HG02610 (cell line): ENCODE measurements around the gene CNMD.
"Not testable (repeated sequence)": the region's sequence is repeated elsewhere in the genome, so short reads cannot be mapped to it uniquely, and the experiment has no call there.

Experiments used
- ATAC-seq: cut with Tn5 transposase; IDR thresholded peaks from one replicate; pipeline ENCODE4 v1.9.1; 2021; ENCODE audit warnings: mild to moderate bottlenecking, moderate library complexity; ENCODE audit not compliant: unreplicated experiment

Gene CNMD

DNA sequence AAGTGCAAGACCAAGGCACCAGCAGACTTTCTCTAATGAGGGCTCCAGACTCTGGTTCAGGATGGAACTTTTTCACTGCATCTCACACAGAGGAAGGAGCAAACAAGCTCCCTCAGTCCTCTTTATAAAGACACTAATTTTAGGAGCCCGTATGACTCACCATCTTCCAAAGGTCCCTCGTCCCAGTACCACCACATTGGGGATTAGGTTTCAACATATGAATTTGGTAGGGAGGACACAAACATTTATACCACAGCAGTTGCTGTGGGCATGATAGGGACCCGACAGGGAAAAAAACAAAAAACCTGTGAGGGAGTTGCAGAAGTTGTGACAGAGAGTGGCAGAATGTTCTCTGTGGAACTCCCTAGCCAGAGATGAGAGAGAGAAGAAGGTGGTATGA, 6.5 kb upstream of the CNMD start:
- no peak for ATAC-seq

DNA sequence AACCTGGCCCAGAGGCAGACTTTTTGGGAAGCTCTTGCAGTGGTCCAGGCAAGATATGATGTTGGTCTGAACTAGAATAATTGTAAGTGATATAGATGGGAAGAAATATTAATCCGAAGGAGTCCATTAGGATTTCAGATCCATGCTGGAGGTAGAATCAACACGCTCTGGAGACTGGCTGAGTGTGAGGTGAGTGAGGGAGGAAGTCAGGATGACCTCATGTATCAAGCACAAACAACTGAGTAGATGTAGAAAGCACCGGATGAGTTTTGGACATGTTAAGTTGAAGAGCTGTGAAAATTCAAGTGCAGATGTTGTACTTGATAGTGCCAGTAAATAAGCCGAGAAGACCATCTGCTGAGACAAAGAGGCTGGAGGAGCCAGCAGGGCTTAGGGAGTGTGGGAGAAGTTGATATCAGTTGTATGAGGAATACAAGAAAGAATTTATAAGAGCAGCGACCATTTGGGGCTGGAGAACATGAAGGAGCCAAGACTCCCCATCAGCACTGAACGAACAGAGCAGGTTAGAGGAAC, 5.3 kb upstream of the CNMD start:
- no peak for ATAC-seq

DNA sequence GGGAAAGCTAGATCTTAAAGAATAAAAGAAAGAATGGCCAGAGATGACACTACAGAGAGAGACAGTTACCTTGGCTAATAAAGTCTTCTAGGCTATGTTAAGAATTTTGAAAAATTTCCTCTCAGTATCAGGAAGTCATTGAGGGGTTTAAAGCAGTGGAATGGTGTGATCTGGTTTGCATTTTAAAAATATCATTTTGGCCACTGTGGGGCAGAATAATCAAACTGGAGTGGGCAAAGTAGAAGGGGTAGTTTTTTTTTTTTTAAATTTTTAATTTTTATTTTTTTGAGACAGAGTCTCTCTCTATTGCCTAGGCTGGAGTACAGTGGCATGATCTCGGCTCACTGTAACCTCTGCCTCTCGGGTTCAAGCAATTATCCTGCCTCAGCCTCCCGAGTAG, 4.4 kb upstream of the CNMD start:
- ATAC-seq: no peak

DNA sequence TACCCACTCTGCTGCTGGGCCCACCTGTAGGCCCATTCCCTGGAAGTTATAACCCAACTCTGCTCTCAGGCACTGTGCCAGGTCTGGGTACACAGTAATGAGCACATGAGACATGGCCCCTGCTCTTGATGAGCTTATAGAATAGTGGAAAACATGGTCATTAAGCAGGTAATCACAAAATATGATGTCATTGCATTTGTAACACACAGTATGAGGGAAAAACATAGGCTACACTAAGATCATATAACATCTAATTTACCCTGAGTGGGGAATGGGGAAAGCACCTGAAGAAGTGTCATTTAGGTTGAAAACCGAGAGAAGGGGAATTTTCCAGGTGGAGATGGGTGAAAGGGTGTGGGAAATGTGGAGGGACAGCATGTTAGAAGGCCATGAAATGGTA, 3.9 kb upstream of the CNMD start:
- ATAC-seq: no peak

DNA sequence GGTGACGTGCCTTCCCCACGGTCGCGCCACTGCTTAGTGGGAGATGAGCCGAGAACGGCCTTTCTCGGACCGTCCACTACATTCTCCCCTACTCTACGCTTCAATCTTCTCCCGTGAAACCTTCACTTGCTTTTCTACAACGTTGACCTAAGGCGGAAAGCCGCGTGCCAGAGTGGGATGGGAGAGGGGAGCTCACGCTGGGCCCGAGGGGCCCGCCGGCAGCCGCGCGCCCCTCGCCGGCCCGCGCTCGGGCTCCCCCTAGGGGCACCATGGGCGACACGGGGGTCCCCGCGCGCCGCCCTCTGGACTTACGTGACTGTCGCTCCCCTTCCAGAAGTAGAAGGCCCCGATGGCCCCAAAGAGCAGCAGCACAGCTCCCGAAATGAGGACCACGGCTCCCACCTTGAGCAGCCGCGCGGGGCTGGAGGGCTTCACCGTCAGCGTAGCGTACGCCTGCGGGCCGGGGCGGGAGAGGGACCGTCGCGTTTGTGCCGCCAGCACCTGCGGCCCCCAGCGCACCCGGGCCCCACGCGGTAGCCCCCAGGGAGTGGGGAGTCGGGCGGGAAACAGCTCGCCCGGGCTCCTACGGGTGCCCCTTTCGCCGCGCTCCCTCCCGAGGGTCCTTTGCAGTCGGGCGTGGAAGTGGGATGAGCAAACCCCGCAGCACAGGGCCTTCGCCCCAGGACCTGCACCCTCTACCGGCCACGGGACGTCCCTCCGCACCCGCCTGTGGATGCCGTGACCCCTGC, 727 bp downstream of the CNMD start:
- ATAC-seq: no peak

DNA sequence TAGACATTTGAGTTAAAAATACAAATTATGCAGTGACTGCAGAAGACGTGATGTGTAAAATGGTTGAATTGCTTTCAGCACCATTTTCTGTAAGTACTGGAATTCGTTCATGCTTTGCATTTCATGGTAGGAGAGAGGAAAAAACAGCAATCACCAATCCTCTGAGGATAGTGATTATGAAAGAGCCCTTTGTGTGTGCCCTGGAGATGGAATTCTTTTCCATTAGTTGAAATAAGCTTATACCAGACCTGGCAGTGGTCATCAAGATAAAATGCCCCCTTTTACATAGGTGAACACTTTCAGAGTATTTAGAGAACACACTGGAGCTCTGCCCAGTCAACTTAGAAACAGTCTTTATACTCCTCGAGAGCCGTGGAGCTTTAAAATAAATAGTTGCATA, 1.7 kb downstream of the CNMD start:
- no peak for ATAC-seq

DNA sequence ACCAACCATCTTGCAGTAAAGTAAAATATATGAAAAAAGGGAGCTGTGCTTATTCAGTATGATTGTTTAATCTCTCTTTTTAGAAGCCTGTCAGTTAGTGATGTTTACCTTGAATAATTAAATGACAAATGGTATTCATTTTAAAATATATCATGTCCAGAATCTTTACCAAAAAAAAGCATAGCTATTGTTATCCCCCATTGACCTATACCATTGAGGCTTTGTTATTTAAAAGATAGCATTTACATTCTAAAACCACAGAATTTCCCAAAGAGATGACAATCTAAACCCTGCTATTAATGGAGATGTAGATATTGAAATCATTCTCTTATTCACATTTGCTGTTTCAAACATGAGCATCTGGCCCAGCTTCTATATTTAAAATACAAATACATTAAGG, 2.2 kb downstream of the CNMD start:
- ATAC-seq: no peak

DNA sequence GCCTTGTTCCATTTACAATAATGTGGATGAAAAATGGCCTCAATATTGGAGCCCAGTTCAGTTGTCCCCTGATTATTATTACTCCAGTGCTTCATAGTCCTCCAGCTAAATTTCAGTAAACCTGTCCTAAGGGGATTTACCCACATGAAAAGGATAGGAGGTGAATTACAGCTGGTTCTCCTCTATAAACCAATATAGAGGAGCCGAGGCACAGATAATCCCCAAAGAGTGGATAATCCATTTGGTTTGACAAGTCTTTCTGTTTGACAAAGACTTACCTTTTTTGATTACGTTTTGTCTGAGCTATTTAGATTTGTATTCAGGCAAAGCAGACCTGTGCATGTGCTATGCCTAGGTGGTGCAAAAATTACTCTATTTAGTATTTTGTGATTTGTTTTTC, 2.7 kb downstream of the CNMD start:
- ATAC-seq: no peak

DNA sequence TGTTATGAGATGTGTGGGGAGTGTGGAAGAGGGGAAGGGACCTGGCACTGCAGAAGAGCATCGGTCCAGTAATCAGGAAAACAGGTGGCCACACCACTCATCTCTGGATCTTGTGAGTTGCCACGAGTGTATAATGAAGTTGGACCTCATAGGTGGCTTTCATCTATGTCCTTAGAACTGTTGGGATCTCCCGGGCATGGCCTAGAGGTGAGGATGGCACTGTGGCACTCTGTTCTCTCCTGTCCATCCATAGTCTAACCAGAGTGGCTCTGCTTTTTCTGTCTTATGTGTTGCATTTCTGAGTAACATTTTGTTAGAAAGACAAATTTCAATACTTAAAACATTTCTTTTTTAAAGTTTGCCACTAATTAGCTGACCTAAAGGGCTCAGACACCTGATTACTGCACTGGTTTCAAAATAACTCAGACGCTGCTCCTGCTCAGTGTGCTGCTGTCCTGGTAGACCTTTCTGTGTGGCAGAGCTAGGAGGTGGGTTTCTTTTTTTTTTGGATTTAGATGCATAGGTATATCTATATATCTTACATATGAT, 5.5 kb downstream of the CNMD start:
- no peak for ATAC-seq

DNA sequence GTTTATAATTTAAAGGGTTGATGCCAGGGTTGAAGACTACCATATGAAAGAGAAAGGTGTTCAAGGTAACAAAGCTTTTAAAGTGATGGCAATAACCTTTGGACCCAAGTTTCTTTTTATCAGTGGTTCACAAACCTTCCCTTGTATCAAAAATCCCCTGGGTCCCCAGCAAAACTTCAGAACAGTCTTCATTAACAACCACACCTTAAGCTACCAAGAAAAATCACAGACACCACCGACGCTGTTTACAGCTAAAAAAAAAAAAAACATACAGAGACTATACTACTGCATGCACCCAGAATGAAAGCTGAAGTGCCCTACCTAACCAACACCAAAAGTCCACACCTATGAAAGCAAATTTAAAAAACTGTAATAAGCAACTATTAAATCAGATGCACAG, 13.4 kb downstream of the CNMD start:
- ATAC-seq: no peak

DNA sequence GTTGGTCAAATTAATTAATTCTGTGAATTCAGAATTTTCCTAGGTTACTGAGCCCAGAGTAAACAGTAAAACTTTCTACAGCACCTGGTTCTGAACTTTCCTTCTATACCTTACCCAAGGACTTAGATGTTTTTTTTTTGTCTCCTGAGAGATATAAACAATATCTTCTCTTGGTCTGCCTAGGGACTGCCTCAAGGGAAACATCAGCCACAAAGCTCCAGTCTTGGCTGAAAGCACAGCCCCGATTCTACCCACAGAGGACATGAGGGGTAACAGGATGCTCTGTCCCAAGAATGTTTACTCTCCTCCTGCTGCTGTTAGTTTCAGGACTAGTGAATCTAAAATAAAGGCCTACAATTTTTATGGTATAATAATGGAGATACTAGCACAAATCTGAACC, 14.3 kb downstream of the CNMD start:
- ATAC-seq: no peak

DNA sequence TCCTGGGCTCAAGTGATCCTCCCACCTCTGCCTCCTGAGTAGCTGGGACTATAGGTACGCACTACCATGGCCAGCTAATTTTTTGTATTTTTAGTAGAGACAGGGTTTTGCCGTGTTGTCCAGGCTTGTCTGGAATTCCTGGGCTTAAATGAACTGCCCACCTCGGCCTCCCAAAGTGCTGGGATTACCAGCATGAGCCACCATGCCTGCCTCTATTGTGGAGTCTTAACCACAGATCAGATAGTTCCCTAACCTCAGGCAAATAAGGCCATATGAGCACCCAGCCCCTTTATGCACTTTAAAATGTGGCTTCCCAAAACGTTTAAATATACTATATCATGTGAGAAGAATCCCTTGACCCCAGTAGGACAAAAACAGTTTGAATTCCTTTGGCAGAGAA, 16.4 kb downstream of the CNMD start:
- no peak for ATAC-seq

DNA sequence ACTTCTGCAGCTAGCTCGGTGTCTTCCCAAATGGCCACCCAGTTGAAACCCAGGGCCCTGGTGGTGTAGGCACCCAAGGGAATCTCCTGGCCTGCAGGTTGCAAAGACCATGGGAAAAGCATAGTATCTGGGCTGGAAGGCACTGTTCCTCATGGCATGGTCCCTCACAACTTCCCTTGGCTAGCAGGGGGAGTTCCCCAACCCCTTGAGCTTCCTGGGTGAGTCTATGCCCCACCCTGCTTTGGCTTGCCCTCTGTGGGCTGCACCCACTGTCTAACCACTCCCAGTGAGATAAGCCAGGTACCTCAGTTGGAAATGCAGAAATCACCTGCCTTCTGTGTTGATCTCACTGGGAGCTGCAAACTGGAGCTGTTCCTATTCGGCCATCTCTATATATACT, 18.3 kb downstream of the CNMD start:
- not testable (repeated sequence) for ATAC-seq

DNA sequence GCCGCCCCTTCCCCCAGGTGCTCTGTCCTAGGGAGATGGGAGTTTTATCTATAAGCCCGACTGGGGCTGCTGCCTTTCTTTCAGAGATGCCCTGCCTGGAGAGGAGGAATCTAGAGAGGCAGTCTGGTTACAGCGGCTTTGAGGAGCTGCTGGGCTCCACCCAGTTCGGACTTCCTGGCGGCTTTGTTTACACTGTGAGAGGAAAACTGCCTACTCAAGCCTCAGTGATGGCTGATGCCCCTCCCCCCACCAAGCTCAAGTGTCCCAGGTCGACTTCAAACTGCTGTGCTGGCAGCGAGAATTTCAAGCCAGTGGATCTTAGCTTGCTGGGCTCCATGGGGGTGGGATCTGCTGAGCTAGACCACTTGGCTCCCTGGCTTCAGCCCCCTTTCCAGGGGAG, 18.7 kb downstream of the CNMD start:
- ATAC-seq: not testable (repeated sequence)

DNA sequence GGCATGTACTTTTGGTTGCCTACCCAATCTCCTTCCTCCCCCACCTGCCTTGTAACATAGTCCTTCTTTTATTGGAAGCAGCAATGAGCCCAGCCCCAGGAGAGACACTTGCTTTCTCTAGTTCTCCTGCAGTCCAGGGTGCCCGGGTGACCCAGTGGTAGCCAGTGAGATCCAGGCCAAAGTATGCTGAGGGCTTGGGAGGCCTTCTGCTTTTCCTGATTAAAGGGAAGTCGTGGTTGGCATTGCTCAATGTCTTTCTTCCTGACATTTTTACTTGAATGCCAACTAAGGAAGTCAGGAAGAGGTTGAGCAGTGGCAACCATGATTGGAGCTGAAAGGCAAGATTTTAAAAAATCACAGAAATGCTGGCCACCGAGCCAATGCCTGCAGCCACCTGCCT, 25.7 kb downstream of the CNMD start:
- ATAC-seq: no peak

DNA sequence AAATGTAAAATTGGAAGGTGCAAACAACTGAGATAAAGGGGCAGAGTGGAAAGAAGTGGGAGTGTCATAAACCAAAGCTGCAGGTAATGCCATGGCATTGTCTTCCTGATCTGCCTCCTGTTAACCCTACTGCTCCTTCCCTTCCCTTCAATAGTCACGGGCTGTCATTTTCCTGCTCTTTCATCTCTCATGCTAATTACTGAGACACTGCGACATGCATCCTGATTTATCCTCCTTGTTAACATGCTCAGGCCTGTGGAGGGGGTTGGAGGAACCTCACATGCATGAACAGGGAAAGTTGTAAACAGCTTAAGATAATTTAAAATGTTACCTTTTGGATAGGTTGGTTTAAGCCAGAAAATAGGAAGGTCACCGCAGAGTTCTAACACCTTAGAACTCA, 27.2 kb downstream of the CNMD start:
- no peak for ATAC-seq

DNA sequence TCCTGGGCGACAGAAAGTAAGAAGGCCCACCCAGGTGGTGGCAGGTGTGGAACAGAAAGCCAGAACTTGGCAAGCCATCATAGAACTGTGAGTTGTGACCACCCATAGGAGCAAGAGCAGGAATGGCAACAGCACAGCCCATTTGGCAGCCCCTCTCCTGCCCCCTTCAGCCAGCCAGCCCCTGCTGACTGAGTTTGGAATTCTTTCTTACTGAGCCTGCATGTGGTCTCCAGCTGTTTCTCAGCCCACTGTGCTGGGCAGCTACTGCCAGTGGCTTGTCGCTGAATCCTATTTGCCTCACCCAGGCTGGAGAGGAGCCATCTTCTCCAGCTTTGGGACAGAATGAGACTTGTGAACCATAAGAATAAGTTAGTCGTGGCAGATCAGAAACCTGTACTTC, 28.3 kb downstream of the CNMD start:
- ATAC-seq: no peak

DNA sequence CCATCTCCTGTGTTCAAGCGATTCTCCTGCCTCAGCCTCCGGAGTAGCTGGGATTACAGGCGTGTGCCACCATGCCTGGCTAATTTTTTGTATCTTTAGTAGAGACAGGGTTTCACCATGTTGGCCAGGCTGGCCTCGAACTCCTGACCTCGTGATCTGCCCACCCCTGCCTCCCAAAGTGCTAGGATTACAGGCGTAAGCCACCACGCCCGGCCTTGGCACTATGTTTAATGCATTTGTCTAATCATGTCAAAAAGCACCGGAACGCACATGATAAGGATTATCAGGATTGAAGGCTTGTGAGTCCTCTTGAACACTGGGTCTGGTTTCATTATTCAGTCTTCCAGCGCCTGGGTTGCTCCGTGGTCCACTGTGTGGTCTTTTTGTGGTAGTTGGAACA, 31.4 kb downstream of the CNMD start:
- not testable (repeated sequence) for ATAC-seq

DNA sequence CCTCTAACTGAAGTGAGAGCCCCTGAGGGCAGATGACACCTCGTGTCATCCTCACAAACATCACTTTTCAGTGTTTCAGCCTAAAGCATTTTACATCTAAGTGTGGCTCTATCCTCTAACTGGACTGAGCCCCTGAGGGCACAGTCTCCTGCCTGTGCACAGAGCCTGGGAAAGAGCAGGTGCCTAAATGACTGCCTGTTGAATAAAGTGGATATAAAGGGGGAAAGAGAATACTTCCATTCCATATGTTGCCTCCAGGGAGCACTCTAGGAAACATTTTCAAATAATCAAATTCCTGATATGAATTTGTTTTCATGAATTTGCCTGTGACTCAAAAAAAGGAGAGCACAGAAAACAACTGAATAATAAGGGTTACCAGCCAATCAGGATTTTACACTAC, 32.2 kb downstream of the CNMD start:
- ATAC-seq: no peak

DNA sequence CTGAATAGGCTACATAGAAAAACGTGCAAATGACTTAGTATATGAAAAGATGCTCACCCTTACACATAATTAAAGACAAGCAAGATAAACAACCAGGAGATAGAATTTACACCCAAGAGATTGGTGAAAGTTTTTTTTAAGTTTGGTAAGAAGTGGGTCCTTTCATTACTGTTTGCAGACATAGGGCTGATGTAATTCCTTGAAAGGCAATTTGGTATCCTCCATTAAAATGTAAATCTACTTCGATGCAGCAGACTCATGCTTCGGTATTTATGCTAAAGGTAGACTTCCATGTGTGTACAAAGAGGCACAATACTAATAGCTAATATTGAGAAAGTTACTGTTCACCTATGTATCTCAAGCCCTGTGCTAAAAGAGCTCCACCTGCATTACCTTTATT, 33.5 kb downstream of the CNMD start:
- ATAC-seq: no peak

DNA sequence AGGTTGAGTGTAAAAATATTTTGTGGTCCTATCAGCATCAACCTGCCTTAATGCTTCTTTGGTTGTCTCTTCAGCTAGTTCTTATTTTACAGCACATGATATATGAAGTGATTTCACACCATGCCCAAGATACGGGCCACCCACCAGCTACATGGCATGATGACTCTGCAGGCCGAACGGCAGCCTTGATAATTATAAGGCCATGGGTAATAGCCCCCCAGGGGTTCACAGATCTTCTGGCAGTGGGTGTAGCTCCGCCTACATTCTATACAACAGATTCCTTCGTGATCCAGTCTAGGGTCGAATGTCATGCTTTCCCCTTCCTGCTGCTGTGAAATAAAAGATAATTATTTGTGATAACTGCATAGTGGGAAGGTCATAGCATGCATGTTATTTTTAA, 36.1 kb downstream of the CNMD start:
- no peak for ATAC-seq

DNA sequence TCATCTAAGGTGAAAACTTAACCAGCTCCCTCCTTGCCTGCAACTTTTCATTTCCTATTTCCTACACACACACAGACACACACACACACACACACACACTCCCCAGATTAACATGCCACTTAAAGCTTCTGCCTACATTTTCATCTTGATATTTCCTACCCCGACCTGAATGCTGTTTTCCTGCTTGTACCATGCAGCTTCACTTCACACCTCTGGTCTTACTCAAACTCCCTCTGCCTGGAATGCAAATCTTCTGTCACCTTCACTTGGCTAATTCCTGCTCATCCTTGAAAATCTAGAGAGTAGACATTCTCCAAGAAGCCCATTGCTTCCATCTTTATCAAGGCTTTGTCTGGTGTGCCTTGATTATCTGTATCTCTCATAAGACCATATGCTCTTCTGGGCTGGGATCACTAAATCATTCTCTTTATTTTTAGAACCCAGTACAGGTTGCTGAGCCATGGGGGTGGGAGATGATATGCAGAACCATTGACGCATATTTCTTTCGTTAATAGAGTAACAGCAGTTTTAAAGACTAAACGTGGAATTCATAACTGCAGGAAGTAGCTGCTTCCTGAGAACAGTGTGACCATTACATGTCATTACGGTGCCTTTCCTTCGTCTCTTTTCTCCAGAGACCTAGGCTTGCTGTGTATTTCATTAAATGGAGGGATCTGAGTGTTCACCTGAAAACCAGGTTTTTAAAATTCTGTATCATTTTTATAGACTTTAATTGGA, 37.7 kb downstream of the CNMD start:
- ATAC-seq: no peak
